Measurements from ENCODE around the gene HES1. TPM values are rescaled to one million over a fixed set of nuclear protein-coding genes. Genes with fewer than 3 reads are reported as not detected.
A peak's percentile ranks its signal among the peaks of the same experiment; 100 is the strongest.

The HES1 gene
- total and polyA plus RNA-seq, 9 of the 15 experiments (the other 6 are each of a cell fraction or from before 2014, with no cell fraction given) = 3.4 to 37.0 (median 19.3) TPM

DNA sequence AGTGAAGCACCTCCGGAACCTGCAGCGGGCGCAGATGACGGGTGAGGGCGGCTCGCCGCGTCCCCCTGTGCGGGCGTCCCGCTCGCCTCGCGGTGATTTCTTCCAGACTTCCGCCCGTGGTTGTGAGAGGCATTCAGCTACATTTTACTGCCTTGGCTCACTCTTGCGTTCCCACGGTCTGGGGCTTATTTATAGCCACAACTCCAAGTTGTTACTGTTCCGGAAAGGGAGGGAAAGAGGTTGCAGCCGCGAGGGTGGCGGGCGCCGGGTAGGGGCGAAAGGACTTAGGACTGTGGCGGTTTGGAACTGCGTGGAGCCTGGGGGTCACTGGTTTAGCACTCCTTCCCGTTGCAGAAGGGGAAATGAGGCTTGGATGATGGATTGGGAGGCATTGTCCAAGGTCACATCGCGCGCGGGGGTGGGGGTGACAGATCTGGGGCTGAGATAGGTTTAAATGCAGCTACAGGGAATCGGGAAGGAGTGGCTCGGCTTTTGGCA, 1.1 kb downstream of the HES1 start (continued):
- TF ChIP-seq MAZ (CRISPR knock-in tag; conservative IDR thresholded peaks at IDR 0.05 in 1 of 2, IDR thresholded peaks at IDR 0.05 in 1 of 2) (peak in 1 of 2 experiments; percentile 60; a peak in 1 of 4 replicates), MCM3 (IDR thresholded peaks at IDR 0.05) (no peak), REST (IDR thresholded peaks at IDR 0.05; ENCODE audit: borderline replicate concordance) (no peak), REST (CRISPR knock-in tag; IDR thresholded peaks at IDR 0.05; ENCODE audit: low read depth) (no peak), NFYB (IDR thresholded peaks at IDR 0.05; ENCODE audit: extremely low read depth, insufficient read length) (no peak), CREB1 (IDR thresholded peaks at IDR 0.05) (no peak), CREB1 (CRISPR knock-in tag; IDR thresholded peaks at IDR 0.05) (0 out of 2 replicates have a peak, but pooled peaks have one; percentile 51), NR1H2 (CRISPR knock-in tag; IDR thresholded peaks at IDR 0.05) (0 out of 2 replicates have a peak, but pooled peaks have one; percentile 20), CTBP1 (IDR thresholded peaks at IDR 0.05; ENCODE audit: borderline replicate concordance) (peak; percentile 26; the same call in 1 of the 2 replicates), HDAC2 (IDR thresholded peaks at IDR 0.05) (no peak), ZNF764 (CRISPR knock-in tag; IDR thresholded peaks at IDR 0.05; ENCODE audit: low read depth) (no peak), ARHGAP35 (IDR thresholded peaks at IDR 0.05; ENCODE audit: partially characterized antibody) (no peak), TARDBP (IDR thresholded peaks at IDR 0.05) (no peak), RNF219 (CRISPR knock-in tag; IDR thresholded peaks at IDR 0.05) (no peak), NUFIP1 (IDR thresholded peaks at IDR 0.05; ENCODE audit: partially characterized antibody) (no peak)
- TF ChIP-seq, protein P1, sequence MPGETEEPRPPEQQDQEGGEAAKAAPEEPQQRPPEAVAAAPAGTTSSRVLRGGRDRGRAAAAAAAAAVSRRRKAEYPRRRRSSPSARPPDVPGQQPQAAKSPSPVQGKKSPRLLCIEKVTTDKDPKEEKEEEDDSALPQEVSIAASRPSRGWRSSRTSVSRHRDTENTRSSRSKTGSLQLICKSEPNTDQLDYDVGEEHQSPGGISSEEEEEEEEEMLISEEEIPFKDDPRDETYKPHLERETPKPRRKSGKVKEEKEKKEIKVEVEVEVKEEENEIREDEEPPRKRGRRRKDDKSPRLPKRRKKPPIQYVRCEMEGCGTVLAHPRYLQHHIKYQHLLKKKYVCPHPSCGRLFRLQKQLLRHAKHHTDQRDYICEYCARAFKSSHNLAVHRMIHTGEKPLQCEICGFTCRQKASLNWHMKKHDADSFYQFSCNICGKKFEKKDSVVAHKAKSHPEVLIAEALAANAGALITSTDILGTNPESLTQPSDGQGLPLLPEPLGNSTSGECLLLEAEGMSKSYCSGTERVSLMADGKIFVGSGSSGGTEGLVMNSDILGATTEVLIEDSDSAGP (CRISPR knock-in tag; IDR thresholded peaks at IDR 0.05) = no peak
- TF ChIP-seq, protein P2, sequence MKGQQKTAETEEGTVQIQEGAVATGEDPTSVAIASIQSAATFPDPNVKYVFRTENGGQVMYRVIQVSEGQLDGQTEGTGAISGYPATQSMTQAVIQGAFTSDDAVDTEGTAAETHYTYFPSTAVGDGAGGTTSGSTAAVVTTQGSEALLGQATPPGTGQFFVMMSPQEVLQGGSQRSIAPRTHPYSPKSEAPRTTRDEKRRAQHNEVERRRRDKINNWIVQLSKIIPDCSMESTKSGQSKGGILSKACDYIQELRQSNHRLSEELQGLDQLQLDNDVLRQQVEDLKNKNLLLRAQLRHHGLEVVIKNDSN (CRISPR knock-in tag; IDR thresholded peaks at IDR 0.05) = no peak
